ENCODE data around the gene COL26A1. TPM values are rescaled to one million over a fixed set of nuclear protein-coding genes. Genes with fewer than 3 reads are reported as not detected.

The COL26A1 gene
- total RNA-seq, 2 donors from 2014 or later = 3.8 to 10.3 TPM

- Histone ChIP-seq H3K36me3 (no peaks in the 10 kb centered on the region), H3K27ac (peak overlapping the region; percentile 67 to 71), H3K4me3 (peak overlapping the region; percentile 39 to 56), H3K27me3 (replicated peaks; ENCODE audit: insufficient read depth) (no peaks in the 10 kb centered on the region), H3K4me1 (replicated peaks) (no peaks in the 10 kb centered on the region), H3K9me3 (no peaks in the 10 kb centered on the region)
- intact Hi-C loops (cut with DNase I) = loop anchor here (2.0 to 10.0 kb wide), 3 partner anchors 49 to 176 kb away; no protein-coding TSS in a partner anchor
- 4% methylated on average over 19 of the region's 46 CpGs for WGBS
- DNase-seq (ENCODE audit: low spot score) = no peak
- TF ChIP-seq, protein P1, sequence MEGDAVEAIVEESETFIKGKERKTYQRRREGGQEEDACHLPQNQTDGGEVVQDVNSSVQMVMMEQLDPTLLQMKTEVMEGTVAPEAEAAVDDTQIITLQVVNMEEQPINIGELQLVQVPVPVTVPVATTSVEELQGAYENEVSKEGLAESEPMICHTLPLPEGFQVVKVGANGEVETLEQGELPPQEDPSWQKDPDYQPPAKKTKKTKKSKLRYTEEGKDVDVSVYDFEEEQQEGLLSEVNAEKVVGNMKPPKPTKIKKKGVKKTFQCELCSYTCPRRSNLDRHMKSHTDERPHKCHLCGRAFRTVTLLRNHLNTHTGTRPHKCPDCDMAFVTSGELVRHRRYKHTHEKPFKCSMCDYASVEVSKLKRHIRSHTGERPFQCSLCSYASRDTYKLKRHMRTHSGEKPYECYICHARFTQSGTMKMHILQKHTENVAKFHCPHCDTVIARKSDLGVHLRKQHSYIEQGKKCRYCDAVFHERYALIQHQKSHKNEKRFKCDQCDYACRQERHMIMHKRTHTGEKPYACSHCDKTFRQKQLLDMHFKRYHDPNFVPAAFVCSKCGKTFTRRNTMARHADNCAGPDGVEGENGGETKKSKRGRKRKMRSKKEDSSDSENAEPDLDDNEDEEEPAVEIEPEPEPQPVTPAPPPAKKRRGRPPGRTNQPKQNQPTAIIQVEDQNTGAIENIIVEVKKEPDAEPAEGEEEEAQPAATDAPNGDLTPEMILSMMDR (IDR thresholded peaks at IDR 0.05) = no peak
- TF ChIP-seq POLR2AphosphoS5 (IDR thresholded peaks at IDR 0.05) (no peak), POLR2A (IDR thresholded peaks at IDR 0.05) (no peak)
These were observed 590 bp downstream of the COL26A1 start for GRCh38 chr7:101363196-101363733.

DNA sequence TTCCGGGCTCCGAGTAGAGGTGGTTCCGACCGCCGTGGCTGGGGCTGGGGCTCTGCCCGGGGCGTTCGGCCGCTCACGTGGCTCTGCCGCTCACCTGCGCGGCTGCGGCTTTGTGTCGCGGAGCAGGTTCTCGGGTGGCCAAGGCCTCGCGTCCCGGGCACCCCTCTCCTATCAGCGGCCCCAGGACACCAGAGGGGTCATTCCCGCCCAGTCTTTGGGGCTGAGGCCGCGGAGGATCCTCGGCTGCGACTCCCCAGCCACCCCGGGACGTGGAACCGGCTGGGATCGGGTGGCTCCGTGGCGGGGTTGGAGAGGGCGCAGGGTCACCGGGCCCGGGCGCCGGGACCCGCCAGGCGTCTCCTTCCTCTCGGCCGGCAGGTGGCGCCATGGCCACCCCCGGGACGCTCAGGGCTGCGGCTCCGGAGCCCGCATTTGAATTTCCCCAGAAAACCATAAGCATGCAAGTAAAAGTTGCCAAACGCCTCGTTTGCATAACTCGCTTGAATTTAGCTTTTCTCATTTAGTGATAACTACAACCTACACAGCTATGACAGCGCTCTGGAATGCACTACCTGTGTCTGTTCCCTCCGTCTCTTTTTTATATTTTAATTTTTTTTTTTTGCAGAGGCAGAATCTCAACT is 1.2 kb downstream of the COL26A1 start:
- Histone ChIP-seq H3K27ac (peak overlapping the region; percentile 67 to 71), H3K36me3 (no peaks in the 10 kb centered on the region), H3K4me1 (replicated peaks) (no peaks in the 10 kb centered on the region), H3K9me3 (no peaks in the 10 kb centered on the region), H3K27me3 (replicated peaks; ENCODE audit: insufficient read depth) (no peaks in the 10 kb centered on the region), H3K4me3 (peak overlapping the region; percentile 39 to 56)
- DNase-seq (ENCODE audit: low spot score) = peak; percentile 59
- TF ChIP-seq, protein P1 (IDR thresholded peaks at IDR 0.05) = peak; percentile 83 to 93 (median 90)
- TF ChIP-seq POLR2AphosphoS5 (IDR thresholded peaks at IDR 0.05) = peak; percentile 31
- no peak for TF ChIP-seq POLR2A (IDR thresholded peaks at IDR 0.05)
- WGBS = 1% methylated on average over 31 of the region's 52 CpGs
- intact Hi-C loops (cut with DNase I) = loop anchor here (2.0 to 10.0 kb wide), 3 partner anchors 48 to 175 kb away; no protein-coding TSS in a partner anchor

DNA sequence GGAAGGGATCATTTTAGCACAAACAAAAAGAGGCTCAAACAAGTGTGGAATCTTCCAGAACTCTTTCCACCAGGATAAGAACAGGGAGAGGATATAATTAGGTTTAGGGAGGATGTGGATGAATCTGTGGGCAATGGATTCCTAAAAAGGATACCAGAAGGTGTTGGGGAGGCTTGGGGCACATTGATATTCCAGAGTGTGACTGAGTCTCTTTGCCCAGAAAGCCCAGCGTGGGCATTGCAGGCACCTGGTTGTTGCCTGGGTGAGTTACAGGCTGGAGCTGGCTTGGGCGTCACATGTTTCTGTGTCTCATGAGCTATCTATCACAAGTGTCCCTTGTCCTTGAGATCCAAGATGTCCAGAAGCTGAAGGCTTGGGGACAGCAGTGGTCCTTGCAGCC is 3.3 kb downstream of the COL26A1 start:
- Histone ChIP-seq H3K4me3 (no peak overlapping the region), H3K36me3 (no peaks in the 10 kb centered on the region), H3K9me3 (no peaks in the 10 kb centered on the region), H3K27ac (no peak overlapping the region), H3K4me1 (replicated peaks) (no peaks in the 10 kb centered on the region), H3K27me3 (replicated peaks; ENCODE audit: insufficient read depth) (no peaks in the 10 kb centered on the region)
- TF ChIP-seq, protein P1 (IDR thresholded peaks at IDR 0.05) = no peak
- no peak for TF ChIP-seq POLR2AphosphoS5 (IDR thresholded peaks at IDR 0.05)
- intact Hi-C loops (cut with DNase I) = loop anchor here (10.0 kb wide), 1 partner anchor 139 kb away; no protein-coding TSS in a partner anchor
- WGBS = 88% methylated on average over 2 of the region's 2 CpGs
- DNase-seq (ENCODE audit: low spot score) = no peak

- no peak for DNase-seq (ENCODE audit: low spot score)
- H3K27me3 ChIP-seq (replicated peaks; ENCODE audit: insufficient read depth) = no peaks in the 10 kb centered on the region
- H3K27ac ChIP-seq = no peak overlapping the region
- no peak overlapping the region for H3K4me3 ChIP-seq
- no peaks in the 10 kb centered on the region for H3K9me3 ChIP-seq
- intact Hi-C loops (cut with DNase I) = loop anchor here (10.0 kb wide), 1 partner anchor 137 kb away; no protein-coding TSS in a partner anchor
- no peaks in the 10 kb centered on the region for H3K4me1 ChIP-seq (replicated peaks)
- TF ChIP-seq POLR2AphosphoS5 (IDR thresholded peaks at IDR 0.05) (no peak), POLR2A (IDR thresholded peaks at IDR 0.05) (no peak)
- TF ChIP-seq, protein P1 (IDR thresholded peaks at IDR 0.05) = no peak
- H3K36me3 ChIP-seq = no peaks in the 10 kb centered on the region
- 83% methylated on average over 1 of the region's 1 CpG for whole genome bisulfite sequencing
These were observed 5.0 kb downstream of the COL26A1 start for GRCh38 chr7:101367676-101368075.
